ENCODE results near the gene TGOLN2. TPM values are rescaled to one million over a fixed set of nuclear protein-coding genes. Genes with fewer than 3 reads are reported as not detected.
"Not testable (repeated sequence)": the region's sequence is repeated elsewhere in the genome, so short reads cannot be mapped to it uniquely, and the experiment has no call there.

Gene TGOLN2
- total RNA-seq, 4 donors from 2014 or later: 101 to 148 (median 136) TPM

DNA sequence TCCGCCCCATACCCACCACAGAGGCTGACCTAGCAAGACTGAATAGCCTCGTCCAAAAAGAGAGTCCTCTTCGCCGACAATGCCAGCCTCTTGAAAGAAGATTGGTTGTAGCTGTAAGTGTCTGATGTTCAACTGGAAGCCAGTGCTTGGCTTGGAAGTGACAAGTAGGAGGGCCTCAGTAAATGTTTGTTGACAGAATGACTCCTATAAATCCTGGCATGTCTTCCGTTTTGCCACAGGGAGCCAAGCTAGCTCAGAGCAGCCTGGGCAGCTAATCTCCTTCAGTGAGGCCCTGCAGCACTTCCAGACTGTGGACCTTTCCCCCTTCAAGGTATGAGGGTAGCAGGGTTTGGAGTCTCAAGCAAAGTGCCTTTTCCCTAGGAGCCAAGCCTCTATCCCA is 41.7 kb upstream of the TGOLN2 start:
- Histone ChIP-seq H3K36me3 (peaks cover 4 to 84% (median 43%) of the 10 kb centered on the region in 4 donors), H3K27me3 (no peaks in the 10 kb centered on the region), H3K4me1 (no peaks in the 10 kb centered on the region), H3K27ac (replicated peaks in 1 of 4) (no peak overlapping the region), H3K9me3 (no peaks in the 10 kb centered on the region), H3K4me3 (no peak overlapping the region)
- WGBS: 87% methylated on average over 4 of the region's 5 CpGs
- DNase-seq (ENCODE audit: extremely low spot score): no peak
- intact Hi-C loops (cut with DNase I): no loop called here
- TF ChIP-seq, protein P1, sequence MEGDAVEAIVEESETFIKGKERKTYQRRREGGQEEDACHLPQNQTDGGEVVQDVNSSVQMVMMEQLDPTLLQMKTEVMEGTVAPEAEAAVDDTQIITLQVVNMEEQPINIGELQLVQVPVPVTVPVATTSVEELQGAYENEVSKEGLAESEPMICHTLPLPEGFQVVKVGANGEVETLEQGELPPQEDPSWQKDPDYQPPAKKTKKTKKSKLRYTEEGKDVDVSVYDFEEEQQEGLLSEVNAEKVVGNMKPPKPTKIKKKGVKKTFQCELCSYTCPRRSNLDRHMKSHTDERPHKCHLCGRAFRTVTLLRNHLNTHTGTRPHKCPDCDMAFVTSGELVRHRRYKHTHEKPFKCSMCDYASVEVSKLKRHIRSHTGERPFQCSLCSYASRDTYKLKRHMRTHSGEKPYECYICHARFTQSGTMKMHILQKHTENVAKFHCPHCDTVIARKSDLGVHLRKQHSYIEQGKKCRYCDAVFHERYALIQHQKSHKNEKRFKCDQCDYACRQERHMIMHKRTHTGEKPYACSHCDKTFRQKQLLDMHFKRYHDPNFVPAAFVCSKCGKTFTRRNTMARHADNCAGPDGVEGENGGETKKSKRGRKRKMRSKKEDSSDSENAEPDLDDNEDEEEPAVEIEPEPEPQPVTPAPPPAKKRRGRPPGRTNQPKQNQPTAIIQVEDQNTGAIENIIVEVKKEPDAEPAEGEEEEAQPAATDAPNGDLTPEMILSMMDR (IDR thresholded peaks at IDR 0.05): no peak
- no peak for TF ChIP-seq POLR2A (IDR thresholded peaks at IDR 0.05; ENCODE audit: low read depth)

DNA sequence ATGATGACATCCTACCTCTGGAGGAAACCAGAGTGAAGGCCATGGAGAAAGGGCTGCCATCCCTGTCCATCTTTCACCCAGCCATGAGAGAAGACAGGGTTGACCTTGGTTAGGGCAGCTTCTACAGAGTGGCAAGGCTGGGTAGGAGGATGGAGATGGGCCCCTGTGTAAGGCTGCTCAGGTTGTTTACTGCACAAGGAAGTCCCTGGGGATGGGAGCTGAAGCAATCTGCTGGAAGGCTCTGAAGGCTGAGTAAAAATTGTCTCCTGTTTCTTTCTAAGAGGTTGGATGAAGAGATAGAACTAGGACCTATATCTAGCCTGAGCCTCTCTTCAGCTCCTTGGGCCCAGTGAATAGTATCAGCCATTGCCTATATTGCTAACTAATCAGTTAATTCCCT is 41.1 kb upstream of the TGOLN2 start:
- DNase-seq (ENCODE audit: extremely low spot score): no peak
- intact Hi-C loops (cut with DNase I): no loop called here
- peaks cover 8 to 85% (median 40%) of the 10 kb centered on the region in 4 donors for H3K36me3 ChIP-seq
- TF ChIP-seq POLR2AphosphoS5 (IDR thresholded peaks at IDR 0.05) (no peak), POLR2A (IDR thresholded peaks at IDR 0.05; ENCODE audit: low read depth) (no peak), EP300 (IDR thresholded peaks at IDR 0.05) (no peak)
- TF ChIP-seq, protein P1 (IDR thresholded peaks at IDR 0.05): no peak
- H3K27me3 ChIP-seq: no peaks in the 10 kb centered on the region
- H3K4me3 ChIP-seq: no peak overlapping the region
- no peak overlapping the region for H3K27ac ChIP-seq (replicated peaks in 1 of 4)
- no peaks in the 10 kb centered on the region for H3K4me1 ChIP-seq
- H3K9me3 ChIP-seq: no peaks in the 10 kb centered on the region

DNA sequence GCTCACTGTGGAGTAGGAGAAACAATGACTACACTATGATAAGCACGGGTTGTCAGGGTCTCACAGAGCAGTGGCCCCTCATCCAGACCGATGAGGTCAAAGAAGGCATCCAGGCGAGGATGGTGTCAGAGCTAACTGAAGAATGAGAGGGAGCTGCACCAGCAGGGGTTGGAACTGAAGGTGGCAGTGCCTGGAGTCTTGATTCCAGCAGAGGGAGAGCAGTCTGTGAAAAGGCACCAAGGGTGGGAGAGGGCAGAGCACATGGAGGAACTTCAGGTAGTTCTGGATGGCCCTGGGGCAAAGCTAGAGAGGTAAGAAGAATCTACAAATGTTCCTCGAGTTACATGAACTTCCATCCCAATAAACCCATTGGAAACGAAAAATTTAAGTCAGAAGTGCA is 39.4 kb upstream of the TGOLN2 start:
- Histone ChIP-seq H3K4me1 (no peaks in the 10 kb centered on the region), H3K27me3 (no peaks in the 10 kb centered on the region), H3K27ac (replicated peaks in 1 of 4) (no peak overlapping the region), H3K36me3 (peaks cover 23 to 88% (median 47%) of the 10 kb centered on the region in 4 donors), H3K4me3 (no peak overlapping the region), H3K9me3 (no peaks in the 10 kb centered on the region)
- intact Hi-C loops (cut with DNase I): no loop called here
- 78% methylated on average over 5 of the region's 5 CpGs for WGBS
- TF ChIP-seq, protein P1 (IDR thresholded peaks at IDR 0.05): no peak
- no peak for TF ChIP-seq POLR2A (IDR thresholded peaks at IDR 0.05; ENCODE audit: low read depth)
- DNase-seq (ENCODE audit: extremely low spot score): no peak

DNA sequence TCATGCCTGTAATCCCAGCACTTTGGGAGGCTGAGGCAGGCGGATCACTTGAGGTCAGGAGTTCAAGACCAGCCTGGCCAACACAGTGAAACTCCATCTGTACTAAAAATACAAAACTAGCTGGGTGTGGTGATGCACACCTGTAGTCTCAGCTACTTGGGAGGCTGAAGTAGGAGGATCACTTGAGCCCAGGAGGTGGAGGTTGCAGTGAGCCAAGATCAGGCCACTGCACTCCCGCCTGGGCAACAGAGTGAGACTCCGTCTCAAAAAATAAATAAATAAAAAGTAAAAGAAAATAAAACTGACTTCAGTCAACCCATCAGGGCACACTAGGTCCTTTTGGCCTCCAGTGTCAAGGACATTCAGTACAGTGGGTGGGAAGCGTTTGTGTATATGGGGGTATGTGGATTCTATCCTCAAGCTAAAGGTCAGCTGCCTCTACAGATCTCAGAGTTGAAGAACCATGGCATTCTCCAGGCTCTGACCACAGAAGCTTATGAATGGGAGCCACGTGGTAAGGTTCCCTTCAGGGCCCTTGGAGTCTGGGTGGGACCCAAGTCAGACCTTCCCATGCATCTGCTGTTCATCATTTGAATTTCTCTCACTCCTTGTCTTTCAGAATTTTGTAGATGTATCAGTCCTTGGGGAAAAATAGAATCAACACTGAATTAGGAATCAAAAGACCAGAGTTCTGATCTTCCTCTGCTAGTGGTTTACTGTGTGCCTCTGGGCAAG is 35.0 kb upstream of the TGOLN2 start:
- WGBS: 96% methylated on average over 5 of the region's 5 CpGs
- H3K4me3 ChIP-seq; H3K27me3 ChIP-seq; intact Hi-C loops (cut with DNase I); DNase-seq (ENCODE audit: extremely low spot score); H3K9me3 ChIP-seq; H3K27ac ChIP-seq (replicated peaks in 1 of 4): not testable (repeated sequence)
- Histone ChIP-seq H3K4me1 (peaks cover 0 to 10% (median 9%) of the 10 kb centered on the region in 4 donors), H3K36me3 (peaks cover 23 to 85% (median 54%) of the 10 kb centered on the region in 4 donors)

DNA sequence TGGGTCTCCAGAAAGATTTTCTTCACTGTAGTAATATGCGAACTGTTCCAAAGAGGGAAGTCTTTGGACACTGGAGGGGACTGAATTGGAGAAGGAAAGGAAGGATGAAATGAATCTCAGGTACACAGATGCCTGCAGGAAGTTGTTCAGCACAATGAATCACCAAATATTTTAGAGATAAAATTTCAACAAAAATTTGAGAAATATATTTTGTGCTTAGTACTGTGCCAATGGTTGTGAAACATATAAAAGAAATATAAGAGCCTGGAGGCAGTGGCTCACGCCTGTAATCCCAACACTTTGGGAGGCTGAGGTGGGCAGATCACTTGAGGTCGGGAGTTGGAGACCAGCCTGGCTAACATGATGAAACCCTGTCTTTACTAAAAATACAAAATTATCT is 29.9 kb upstream of the TGOLN2 start:
- TF ChIP-seq POLR2A (IDR thresholded peaks at IDR 0.05; ENCODE audit: low read depth) (no peak), EP300 (IDR thresholded peaks at IDR 0.05) (no peak), POLR2AphosphoS5 (IDR thresholded peaks at IDR 0.05) (no peak)
- TF ChIP-seq, protein P1 (IDR thresholded peaks at IDR 0.05): no peak
- Histone ChIP-seq H3K27ac (replicated peaks in 1 of 4) (no peak overlapping the region), H3K4me3 (no peak overlapping the region), H3K27me3 (no peaks in the 10 kb centered on the region), H3K36me3 (peaks cover 6 to 65% (median 55%) of the 10 kb centered on the region in 4 donors), H3K4me1 (peaks cover 20 to 50% (median 47%) of the 10 kb centered on the region in 4 donors), H3K9me3 (no peaks in the 10 kb centered on the region)
- intact Hi-C loops (cut with DNase I): no loop called here
- 91% methylated on average over 3 of the region's 3 CpGs for WGBS
- no peak for DNase-seq (ENCODE audit: extremely low spot score)
